Loucy (cell line): ENCODE results near the gene CCDC9.

Experiments used
- EZH2phosphoT487 ChIP-seq: fragments of 200-600 bp; IDR thresholded peaks from 2 replicates; pipeline ENCODE4 v1.6.1; 2018; ENCODE audit warnings: antibody characterized with exemption, mild to moderate bottlenecking, moderate library complexity, borderline replicate concordance
- TF ChIP-seq, protein P1 (sequence below): fragments of 200-600 bp; sonication (generic); conservative IDR thresholded peaks from 2 replicates; pipeline ENCODE4 v1.5.1; 2014; ENCODE audit warnings: mild to moderate bottlenecking, antibody characterized with exemption, low read length

DNA sequence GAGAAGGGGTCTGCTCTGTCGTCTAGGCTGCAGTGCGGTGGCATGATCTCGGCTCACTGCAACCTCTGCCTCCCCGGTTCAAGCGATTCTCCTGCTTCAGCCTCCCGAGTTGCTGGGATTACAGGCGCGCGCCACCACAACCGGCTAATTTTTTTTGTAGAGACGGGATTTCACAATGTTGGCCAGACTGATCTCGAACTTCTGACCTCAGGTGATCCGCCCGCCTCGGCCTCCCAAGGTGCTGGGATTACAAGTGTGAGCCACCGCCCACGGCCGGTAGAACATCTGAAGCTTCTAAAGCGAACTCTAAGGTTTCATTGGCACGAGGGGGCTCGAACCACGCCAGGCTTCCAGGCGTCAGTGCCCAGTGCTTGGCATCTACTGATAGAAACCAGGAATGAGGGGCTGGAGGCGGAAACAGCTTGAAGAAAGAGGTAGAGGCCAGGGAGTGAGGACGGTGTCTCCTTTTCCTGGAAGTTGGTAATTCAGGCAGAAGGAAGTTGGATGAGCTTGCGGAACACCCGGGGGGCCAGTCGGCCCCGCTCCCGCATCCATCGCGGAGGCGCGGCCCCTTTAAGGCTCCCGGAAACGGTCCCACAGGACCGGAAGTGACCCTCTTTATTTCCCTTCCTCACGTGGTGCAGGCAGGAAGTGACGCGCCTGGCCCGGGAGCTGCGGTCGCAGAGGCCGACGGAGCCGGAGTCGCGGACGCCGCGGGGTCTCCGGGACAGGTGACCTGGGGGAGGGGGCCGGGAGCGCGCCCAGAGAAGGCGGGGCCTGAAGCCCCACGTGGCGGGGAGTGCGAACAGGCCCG, at the start of gene CCDC9:
- TF ChIP-seq, protein P1, sequence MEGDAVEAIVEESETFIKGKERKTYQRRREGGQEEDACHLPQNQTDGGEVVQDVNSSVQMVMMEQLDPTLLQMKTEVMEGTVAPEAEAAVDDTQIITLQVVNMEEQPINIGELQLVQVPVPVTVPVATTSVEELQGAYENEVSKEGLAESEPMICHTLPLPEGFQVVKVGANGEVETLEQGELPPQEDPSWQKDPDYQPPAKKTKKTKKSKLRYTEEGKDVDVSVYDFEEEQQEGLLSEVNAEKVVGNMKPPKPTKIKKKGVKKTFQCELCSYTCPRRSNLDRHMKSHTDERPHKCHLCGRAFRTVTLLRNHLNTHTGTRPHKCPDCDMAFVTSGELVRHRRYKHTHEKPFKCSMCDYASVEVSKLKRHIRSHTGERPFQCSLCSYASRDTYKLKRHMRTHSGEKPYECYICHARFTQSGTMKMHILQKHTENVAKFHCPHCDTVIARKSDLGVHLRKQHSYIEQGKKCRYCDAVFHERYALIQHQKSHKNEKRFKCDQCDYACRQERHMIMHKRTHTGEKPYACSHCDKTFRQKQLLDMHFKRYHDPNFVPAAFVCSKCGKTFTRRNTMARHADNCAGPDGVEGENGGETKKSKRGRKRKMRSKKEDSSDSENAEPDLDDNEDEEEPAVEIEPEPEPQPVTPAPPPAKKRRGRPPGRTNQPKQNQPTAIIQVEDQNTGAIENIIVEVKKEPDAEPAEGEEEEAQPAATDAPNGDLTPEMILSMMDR, result no peak
- TF ChIP-seq EZH2phosphoT487, result no peak
